Mucosa of descending colon (tissue), 3 donors: ENCODE data around the gene CCL17. TPM values are rescaled to one million over a fixed set of nuclear protein-coding genes. Genes with fewer than 3 reads are reported as not detected.
"Not testable (repeated sequence)": the region's sequence is repeated elsewhere in the genome, so short reads cannot be mapped to it uniquely, and the experiment has no call there.

Source experiments
- ATAC-seq: fragments of 200-7000 bp; cut with Tn5 transposase; one replicate; pipeline ENCODE4 v1.9.1; 2020; ENCODE audit warnings: mild to moderate bottlenecking, moderate library complexity
- DNase-seq, 3 donors: peaks; one replicate each; pipeline ENCODE4 v3.0.0-alpha.2; 2020
- H3K36me3 ChIP-seq: fragments of 200-600 bp; one replicate; pipeline ENCODE4 v1.8.0; 2021; ENCODE audit warnings: low read depth, mild to moderate bottlenecking
- H3K4me1 ChIP-seq: fragments of 200-600 bp; one replicate; pipeline ENCODE4 v1.8.0; 2021; ENCODE audit warnings: low read depth, mild to moderate bottlenecking
- H3K4me3 ChIP-seq: fragments of 200-600 bp; one replicate; pipeline ENCODE4 v1.8.0; 2021; ENCODE audit warnings: mild to moderate bottlenecking
- H3K9me3 ChIP-seq: fragments of 200-600 bp; one replicate; pipeline ENCODE4 v1.8.0; 2021; ENCODE audit warnings: mild to moderate bottlenecking
- intact Hi-C, 2 donors: fragments of 100-400 bp; cut with DNase I in 1 of 2; cut with micrococcal nuclease in 1 of 2; formaldehyde crosslinking; loops; one replicate each; pipeline versions ENCODE4 v1.11.0 to v1.11.1; 2022; cut with DNase I, micrococcal nuclease
- total RNA-seq, 3 donors: library from RNA; stranded (reverse); fragmentation: NEBNext Ultra II Directional in 2 of 3; extraction: Animal tissue kit (Norgen Biotek cat#: 25700) in 2 of 3; gene quantifications; one replicate each; pipeline versions ENCODE4 v1.2.1 to v1.2.4, GENCODE V29; 2021 to 2023
- TF ChIP-seq, protein P1 (sequence below): fragments of 200-600 bp; IDR thresholded peaks from one replicate; pipeline ENCODE4 v1.8.0; 2022; ENCODE audit warnings: antibody characterized with exemption, mild to moderate bottlenecking
- donor health status: DM: no; HTN: no; CAD: no; lungs with moderate emphysema.
- donor health status: DM: no; HTN: no; CAD: no.
- donor health status: DM: no; HTN: yes; CAD: no.

CCL17 gene
- total RNA-seq, 3 donors from 2014 or later: not detected

DNA sequence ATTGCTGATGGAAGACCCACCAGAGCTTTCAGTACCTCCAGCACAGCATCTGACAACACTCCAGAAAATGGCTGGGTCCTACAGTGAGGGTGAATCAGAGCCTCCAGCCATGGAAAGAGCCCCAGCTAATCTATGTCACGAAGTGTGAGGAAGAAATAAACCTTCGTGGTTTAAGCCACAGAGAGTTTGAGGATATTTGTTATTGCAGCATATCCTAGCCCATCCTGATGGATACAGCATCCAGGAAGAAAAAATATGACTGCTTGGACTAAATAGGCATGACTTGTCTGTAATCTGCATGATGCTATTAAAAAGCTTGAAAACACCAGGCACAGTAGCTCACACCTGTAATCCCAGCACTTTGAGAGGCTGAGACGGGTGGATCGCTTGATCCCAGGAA lies 13.3 kb upstream of the CCL17 start:
- DNase-seq (no peak), ATAC-seq (no peak)
- Histone ChIP-seq H3K36me3 (no peaks in the 10 kb centered on the region), H3K9me3 (no peaks in the 10 kb centered on the region), H3K4me1 (no peaks in the 10 kb centered on the region), H3K4me3 (no peak overlapping the region)
- TF ChIP-seq, protein P1, sequence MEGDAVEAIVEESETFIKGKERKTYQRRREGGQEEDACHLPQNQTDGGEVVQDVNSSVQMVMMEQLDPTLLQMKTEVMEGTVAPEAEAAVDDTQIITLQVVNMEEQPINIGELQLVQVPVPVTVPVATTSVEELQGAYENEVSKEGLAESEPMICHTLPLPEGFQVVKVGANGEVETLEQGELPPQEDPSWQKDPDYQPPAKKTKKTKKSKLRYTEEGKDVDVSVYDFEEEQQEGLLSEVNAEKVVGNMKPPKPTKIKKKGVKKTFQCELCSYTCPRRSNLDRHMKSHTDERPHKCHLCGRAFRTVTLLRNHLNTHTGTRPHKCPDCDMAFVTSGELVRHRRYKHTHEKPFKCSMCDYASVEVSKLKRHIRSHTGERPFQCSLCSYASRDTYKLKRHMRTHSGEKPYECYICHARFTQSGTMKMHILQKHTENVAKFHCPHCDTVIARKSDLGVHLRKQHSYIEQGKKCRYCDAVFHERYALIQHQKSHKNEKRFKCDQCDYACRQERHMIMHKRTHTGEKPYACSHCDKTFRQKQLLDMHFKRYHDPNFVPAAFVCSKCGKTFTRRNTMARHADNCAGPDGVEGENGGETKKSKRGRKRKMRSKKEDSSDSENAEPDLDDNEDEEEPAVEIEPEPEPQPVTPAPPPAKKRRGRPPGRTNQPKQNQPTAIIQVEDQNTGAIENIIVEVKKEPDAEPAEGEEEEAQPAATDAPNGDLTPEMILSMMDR: no peak
- intact Hi-C loops: no loop called here

DNA sequence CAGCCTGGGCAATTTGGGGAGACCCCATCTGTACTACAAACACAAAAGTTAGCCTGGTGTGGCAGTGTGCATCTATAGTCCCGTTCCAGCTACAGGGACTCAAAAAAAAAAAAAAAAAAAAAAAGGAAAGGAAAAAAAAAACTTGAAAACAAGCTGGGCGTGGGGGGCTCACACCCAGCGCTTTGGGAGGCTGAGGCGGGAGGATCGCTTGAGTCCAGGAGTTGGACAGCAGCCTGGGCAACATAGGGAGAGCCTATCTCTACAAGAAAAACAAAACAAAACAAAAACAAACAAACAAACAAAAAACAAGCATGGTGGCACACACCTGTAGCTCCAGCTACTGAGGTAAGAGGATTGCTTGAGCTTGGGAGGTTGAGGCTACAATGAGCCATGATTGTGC lies 12.9 kb upstream of the CCL17 start:
- TF ChIP-seq, protein P1: no peak
- no peak overlapping the region for H3K4me3 ChIP-seq
- no peaks in the 10 kb centered on the region for H3K36me3 ChIP-seq
- H3K4me1 ChIP-seq: no peaks in the 10 kb centered on the region
- intact Hi-C loops: no loop called here
- ATAC-seq (no peak), DNase-seq (no peak)
- no peaks in the 10 kb centered on the region for H3K9me3 ChIP-seq

DNA sequence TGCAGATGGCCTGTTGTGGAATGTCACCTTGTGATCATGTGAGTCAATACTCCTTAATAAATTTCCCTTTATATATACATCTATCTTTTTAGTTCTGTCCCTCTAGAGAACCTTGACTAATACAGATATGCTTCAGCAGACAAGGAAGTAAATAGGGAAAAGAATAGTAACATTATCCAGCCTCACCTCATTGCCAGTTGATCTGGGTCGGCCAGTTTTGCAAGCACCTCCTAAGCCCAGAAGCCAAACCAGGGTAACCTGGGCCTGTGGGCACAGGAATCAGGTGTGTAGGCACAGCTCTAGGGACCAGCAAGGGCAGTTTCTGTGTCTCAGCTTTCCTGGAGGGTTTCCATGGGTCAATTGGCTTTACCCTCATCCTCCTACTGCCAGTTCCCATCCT lies 11.9 kb upstream of the CCL17 start:
- TF ChIP-seq, protein P1: no peak
- ATAC-seq (peak; percentile 47), DNase-seq (no peak)
- no peak overlapping the region for H3K4me3 ChIP-seq
- intact Hi-C loops: no loop called here
- H3K9me3 ChIP-seq: no peaks in the 10 kb centered on the region
- no peaks in the 10 kb centered on the region for H3K4me1 ChIP-seq
- no peaks in the 10 kb centered on the region for H3K36me3 ChIP-seq

DNA sequence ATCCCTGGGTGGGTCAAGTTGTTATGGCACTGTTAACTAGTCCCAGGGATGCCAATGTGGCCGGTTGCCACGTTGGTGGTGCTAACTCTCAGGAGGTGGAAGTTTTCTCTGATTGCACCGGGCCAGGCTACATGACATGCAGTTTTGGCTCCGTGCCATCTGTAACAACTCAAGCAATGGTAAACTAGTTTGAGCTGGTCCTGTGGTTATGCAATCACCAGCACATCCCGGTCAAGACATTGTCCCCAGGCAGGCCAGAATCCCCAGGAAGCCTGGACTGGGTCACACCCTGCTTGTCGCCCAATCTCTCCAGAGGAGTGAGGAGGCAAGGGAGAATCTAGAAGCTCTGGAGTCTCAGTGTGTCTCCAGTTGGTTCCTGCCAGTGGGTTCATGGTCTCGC lies 10.1 kb upstream of the CCL17 start:
- ATAC-seq (peak; percentile 78), DNase-seq (peak in 2 of 3 donors; percentile 41 to 74)
- H3K4me3 ChIP-seq: no peak overlapping the region
- intact Hi-C loops: no loop called here
- TF ChIP-seq, protein P1: no peak
- no peaks in the 10 kb centered on the region for H3K4me1 ChIP-seq
- H3K9me3 ChIP-seq: no peaks in the 10 kb centered on the region
- no peaks in the 10 kb centered on the region for H3K36me3 ChIP-seq

DNA sequence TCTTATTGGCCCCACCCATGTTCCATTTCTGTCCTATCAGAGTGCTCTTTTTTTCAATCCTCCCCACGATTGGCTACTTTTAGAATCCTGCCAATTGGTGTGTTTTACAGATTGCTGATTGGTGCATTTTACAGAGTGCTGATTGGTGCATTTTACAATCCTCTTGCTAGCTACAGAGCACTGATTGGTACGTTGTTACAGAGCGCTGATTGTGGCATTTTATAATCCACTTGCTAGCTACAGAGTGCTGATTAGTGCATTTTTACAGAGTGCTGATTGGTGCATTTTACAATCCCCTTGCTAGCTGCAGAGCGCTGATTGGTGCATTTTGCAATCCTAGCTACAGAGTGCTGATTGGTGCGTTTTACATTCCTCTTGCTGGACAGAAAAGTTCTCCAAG lies 9.5 kb upstream of the CCL17 start:
- DNase-seq (no peak), ATAC-seq (no peak)
- Histone ChIP-seq H3K4me1 (no peaks in the 10 kb centered on the region), H3K4me3 (no peak overlapping the region), H3K36me3 (no peaks in the 10 kb centered on the region), H3K9me3 (no peaks in the 10 kb centered on the region)
- intact Hi-C loops: no loop called here
- TF ChIP-seq, protein P1: no peak

DNA sequence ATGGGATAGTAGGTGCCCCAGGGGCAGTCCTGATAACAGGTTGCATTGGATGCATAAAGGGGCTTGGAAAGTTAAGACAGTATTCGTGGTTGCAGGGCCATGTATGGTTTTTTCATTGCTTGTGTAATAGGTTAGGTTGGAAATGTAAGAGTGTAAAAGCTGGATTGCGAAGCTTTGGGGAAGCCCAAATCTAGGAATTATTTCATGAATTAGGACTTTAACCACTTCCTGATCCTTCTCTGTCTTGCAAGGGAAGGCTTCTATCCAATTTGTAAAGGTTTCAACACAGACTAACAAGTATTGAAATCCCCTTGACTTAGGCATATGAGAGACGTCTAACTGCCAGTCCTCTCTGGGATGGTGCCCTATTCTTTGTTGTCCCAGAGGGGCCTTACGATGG lies 7.8 kb upstream of the CCL17 start:
- Histone ChIP-seq H3K9me3 (no peaks in the 10 kb centered on the region), H3K4me3 (no peak overlapping the region), H3K36me3 (no peaks in the 10 kb centered on the region), H3K4me1 (no peaks in the 10 kb centered on the region)
- DNase-seq: no peak
- TF ChIP-seq, protein P1: no peak
- intact Hi-C loops: no loop called here
- ATAC-seq: no peak

DNA sequence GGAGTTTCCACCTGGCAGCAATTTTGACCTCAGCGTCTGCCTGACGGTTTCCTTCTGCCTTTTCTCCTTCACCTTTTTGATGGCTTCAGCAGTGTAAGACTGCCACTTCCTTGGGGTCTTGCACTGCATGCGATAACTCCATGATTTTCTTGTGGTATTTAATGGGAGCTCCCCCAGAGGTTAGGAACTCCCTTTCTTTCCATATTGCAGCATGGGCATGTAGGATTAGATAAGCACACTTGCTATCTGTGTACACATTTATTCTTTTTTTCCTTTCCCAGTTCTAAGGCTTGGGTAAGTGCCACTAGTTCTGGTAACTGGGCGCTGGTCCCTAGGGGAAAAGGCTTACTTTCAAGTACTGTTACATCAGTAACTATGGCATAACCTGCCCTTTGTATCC lies 7.1 kb upstream of the CCL17 start:
- H3K36me3 ChIP-seq, H3K9me3 ChIP-seq, ATAC-seq, H3K4me3 ChIP-seq, DNase-seq, H3K4me1 ChIP-seq, intact Hi-C loops: not testable (repeated sequence)
